HG03521 (cell line): ENCODE data around the gene KCNT1.
"Not testable (repeated sequence)": the region's sequence is repeated elsewhere in the genome, so short reads cannot be mapped to it uniquely, and the experiment has no call there.

ENCODE experiments used
- ATAC-seq: cut with Tn5 transposase; IDR thresholded peaks from one replicate; pipeline ENCODE4 v1.9.1; 2021; ENCODE audit warnings: mild to moderate bottlenecking, moderate library complexity; ENCODE audit not compliant: unreplicated experiment

The KCNT1 gene

GRCh38 chr9:135701959-135702721 is at the start of gene KCNT1:
Gene KCNT1, plus strand, starts transcription at chr9:135702185. Its CDS starts 74 bp downstream, at chr9:135702259.
- no peak for ATAC-seq

GRCh38 chr9:135655317-135655716 is 46.7 kb upstream of the KCNT1 start:
- no peak for ATAC-seq

GRCh38 chr9:135657416-135657815 is 44.6 kb upstream of the KCNT1 start:
- ATAC-seq, result no peak

GRCh38 chr9:135659252-135659651 is 42.7 kb upstream of the KCNT1 start:
- ATAC-seq, result no peak

- ATAC-seq, result no peak
Observed at GRCh38 chr9:135660407-135660806, 41.6 kb upstream of the KCNT1 start.

GRCh38 chr9:135661816-135662560 is 40.0 kb upstream of the KCNT1 start:
- no peak for ATAC-seq

GRCh38 chr9:135662758-135663450 is 39.1 kb upstream of the KCNT1 start, which contains the start of gene LCN9:
Gene LCN9, plus strand, starts transcription at chr9:135663309. Its CDS starts 13 bp downstream, at chr9:135663322.
- ATAC-seq, result no peak

- no peak for ATAC-seq
Observed at GRCh38 chr9:135663451-135663770, 38.6 kb upstream of the KCNT1 start.

GRCh38 chr9:135663857-135664256 is 38.1 kb upstream of the KCNT1 start:
- ATAC-seq, result no peak

GRCh38 chr9:135664266-135664665 is 37.7 kb upstream of the KCNT1 start:
- no peak for ATAC-seq

GRCh38 chr9:135664801-135665794 is 36.9 kb upstream of the KCNT1 start:
- ATAC-seq, result no peak

- ATAC-seq, result no peak
Observed at GRCh38 chr9:135665795-135666189, 36.2 kb upstream of the KCNT1 start.

GRCh38 chr9:135666534-135667462 is 35.2 kb upstream of the KCNT1 start:
- no peak for ATAC-seq

- ATAC-seq, result no peak
Observed at GRCh38 chr9:135667463-135668001, 34.5 kb upstream of the KCNT1 start.

- not testable (repeated sequence) for ATAC-seq
Observed at GRCh38 chr9:135669018-135669417, 33.0 kb upstream of the KCNT1 start.

- no peak for ATAC-seq
Observed at GRCh38 chr9:135669616-135670285, 32.2 kb upstream of the KCNT1 start.

- no peak for ATAC-seq
Observed at GRCh38 chr9:135670721-135671590, 31.0 kb upstream of the KCNT1 start.
